ENCODE results near the gene XIRP1. TPM values are rescaled to one million over a fixed set of nuclear protein-coding genes. Genes with fewer than 3 reads are reported as not detected.
A peak's percentile ranks its signal among the peaks of the same experiment; 100 is the strongest.

The XIRP1 gene
- total and polyA plus RNA-seq, 2 donors (not counting 1 experiment from before 2014, with no cell fraction given), result 0.05 TPM; not detected in 1

DNA sequence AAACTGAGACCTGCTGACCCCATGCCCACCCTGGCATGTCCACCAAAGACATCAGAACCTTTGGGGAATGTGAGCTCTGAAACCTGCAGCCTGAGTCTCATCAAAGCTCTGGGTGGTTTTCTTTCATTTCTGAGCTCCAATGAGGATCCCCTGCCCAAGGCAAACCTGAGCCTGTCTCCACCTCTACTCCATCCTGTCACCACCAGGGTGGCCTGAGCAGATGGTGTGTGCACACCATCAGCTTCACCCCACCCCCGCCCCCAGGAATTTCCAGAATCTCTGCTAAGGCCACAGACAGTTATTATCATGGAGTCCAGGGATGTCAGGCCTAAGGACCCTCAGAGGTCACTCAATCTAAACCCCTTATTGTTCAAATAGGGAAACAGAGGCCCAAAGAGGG, 1.3 kb downstream of the XIRP1 start:
- no peaks in the 10 kb centered on the region for H3K79me2 ChIP-seq (ENCODE audit: control insufficient read depth, insufficient read depth, low read length)
- H3K9ac ChIP-seq (ENCODE audit: insufficient read depth, low read length), result no peak overlapping the region
- no peak overlapping the region for H2AFZ ChIP-seq (ENCODE audit: low read length)
- DNase-seq (ENCODE audit: low read depth in 2 of 2), result no peak
- H3K4me3 ChIP-seq (replicated peaks in 1 of 4; ENCODE audit: control extremely low read depth in 1 of 4, insufficient read depth in 1 of 4, low read depth in 3 of 4, low read length in 4 of 4), result no peak overlapping the region
- H3K36me3 ChIP-seq (ENCODE audit: control insufficient read depth, insufficient read depth, low read length), result no peaks in the 10 kb centered on the region
- H4K20me1 ChIP-seq (ENCODE audit: control insufficient read depth, extremely low read depth, insufficient read depth, low read length), result no peaks in the 10 kb centered on the region
- no peak overlapping the region for H3K27ac ChIP-seq (ENCODE audit: insufficient read depth, low read length)
- H3K4me1 ChIP-seq (ENCODE audit: control insufficient read depth, extremely low read depth, insufficient read depth, low read length), result no peaks in the 10 kb centered on the region
- H3K27me3 ChIP-seq (ENCODE audit: control insufficient read depth, insufficient read depth, low read length), result no peaks in the 10 kb centered on the region
- TF ChIP-seq, protein P1, sequence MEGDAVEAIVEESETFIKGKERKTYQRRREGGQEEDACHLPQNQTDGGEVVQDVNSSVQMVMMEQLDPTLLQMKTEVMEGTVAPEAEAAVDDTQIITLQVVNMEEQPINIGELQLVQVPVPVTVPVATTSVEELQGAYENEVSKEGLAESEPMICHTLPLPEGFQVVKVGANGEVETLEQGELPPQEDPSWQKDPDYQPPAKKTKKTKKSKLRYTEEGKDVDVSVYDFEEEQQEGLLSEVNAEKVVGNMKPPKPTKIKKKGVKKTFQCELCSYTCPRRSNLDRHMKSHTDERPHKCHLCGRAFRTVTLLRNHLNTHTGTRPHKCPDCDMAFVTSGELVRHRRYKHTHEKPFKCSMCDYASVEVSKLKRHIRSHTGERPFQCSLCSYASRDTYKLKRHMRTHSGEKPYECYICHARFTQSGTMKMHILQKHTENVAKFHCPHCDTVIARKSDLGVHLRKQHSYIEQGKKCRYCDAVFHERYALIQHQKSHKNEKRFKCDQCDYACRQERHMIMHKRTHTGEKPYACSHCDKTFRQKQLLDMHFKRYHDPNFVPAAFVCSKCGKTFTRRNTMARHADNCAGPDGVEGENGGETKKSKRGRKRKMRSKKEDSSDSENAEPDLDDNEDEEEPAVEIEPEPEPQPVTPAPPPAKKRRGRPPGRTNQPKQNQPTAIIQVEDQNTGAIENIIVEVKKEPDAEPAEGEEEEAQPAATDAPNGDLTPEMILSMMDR (conservative IDR thresholded peaks at IDR 0.05 in 1 of 2, IDR thresholded peaks at IDR 0.05 in 1 of 2; ENCODE audit: low read depth in 1 of 2, low read length in 2 of 2), result no peak
- no peak for TF ChIP-seq EZH2 (IDR thresholded peaks at IDR 0.05; ENCODE audit: low read length, missing control alignments)
- H3K9me3 ChIP-seq (ENCODE audit: control insufficient read depth, insufficient read depth, low read depth, low read length), result no peaks in the 10 kb centered on the region
- H3K4me2 ChIP-seq (ENCODE audit: extremely low read depth, insufficient read depth, low read length), result no peak overlapping the region

DNA sequence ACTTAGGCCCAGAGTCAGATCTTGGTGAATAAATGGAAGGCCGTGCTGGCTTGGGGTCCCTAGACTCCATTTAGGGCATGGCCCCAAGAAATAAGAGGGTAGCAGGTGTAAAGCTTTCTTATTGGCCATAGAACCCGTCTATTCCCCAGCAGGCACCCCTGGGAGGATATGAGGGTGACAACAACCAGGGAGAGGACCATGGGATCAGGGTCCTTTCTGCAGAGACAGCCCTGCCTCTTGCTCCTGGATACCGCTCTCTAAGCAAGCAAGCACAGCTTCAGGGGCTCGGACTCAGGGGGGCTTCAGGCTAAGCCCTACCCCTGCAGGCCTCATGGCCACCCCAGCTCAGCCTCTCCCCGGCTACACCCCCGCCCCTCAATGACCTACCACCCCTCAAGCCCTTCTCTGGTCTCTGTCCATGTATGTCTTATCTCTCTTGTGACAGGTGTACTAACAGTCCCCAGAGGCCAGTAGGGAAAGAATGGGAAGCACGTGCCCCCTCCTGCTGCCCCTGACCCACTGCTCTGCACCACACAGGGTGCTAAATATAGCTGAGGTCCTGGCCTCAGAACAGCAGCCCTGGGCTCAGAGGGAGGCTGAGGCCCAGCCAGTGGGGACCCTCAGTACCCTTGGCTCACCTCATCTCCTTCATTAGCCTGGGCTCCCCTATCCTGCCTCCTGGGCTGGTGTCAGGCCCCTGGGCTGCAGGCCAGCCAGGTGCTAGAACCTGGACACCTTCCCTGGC, 1.9 kb downstream of the XIRP1 start:
- Histone ChIP-seq H3K9ac (ENCODE audit: insufficient read depth, low read length) (no peak overlapping the region), H3K4me2 (ENCODE audit: extremely low read depth, insufficient read depth, low read length) (no peak overlapping the region)
- DNase-seq (ENCODE audit: low read depth in 2 of 2), result no peak

DNA sequence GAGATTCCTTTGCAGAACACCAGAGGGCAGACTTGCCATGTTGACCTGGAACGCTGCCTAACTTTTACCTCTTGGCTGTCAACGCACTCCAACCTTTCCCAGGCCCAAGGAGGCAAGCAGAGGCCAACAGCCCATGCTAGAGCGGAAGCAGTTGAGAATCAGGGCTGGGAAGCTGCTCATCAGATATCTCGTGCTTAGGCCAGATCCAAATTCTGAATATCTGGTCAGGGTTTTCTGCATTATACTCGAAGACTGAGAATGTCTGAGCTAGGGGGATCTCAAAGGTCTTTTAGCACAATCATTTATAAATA, 2.5 kb downstream of the XIRP1 start:
- Histone ChIP-seq H3K4me3 (replicated peaks in 1 of 4; ENCODE audit: control extremely low read depth in 1 of 4, insufficient read depth in 1 of 4, low read depth in 3 of 4, low read length in 4 of 4) (no peak overlapping the region), H3K36me3 (ENCODE audit: control insufficient read depth, insufficient read depth, low read length) (no peaks in the 10 kb centered on the region), H3K9ac (ENCODE audit: insufficient read depth, low read length) (no peak overlapping the region), H2AFZ (ENCODE audit: low read length) (no peak overlapping the region), H4K20me1 (ENCODE audit: control insufficient read depth, extremely low read depth, insufficient read depth, low read length) (no peaks in the 10 kb centered on the region), H3K79me2 (ENCODE audit: control insufficient read depth, insufficient read depth, low read length) (no peaks in the 10 kb centered on the region), H3K9me3 (ENCODE audit: control insufficient read depth, insufficient read depth, low read depth, low read length) (no peaks in the 10 kb centered on the region), H3K27ac (ENCODE audit: insufficient read depth, low read length) (no peak overlapping the region), H3K4me2 (ENCODE audit: extremely low read depth, insufficient read depth, low read length) (no peak overlapping the region), H3K4me1 (ENCODE audit: control insufficient read depth, extremely low read depth, insufficient read depth, low read length) (no peaks in the 10 kb centered on the region), H3K27me3 (ENCODE audit: control insufficient read depth, insufficient read depth, low read length) (no peaks in the 10 kb centered on the region)
- TF ChIP-seq EZH2 (IDR thresholded peaks at IDR 0.05; ENCODE audit: low read length, missing control alignments), result no peak
- TF ChIP-seq, protein P1 (conservative IDR thresholded peaks at IDR 0.05 in 1 of 2, IDR thresholded peaks at IDR 0.05 in 1 of 2; ENCODE audit: low read depth in 1 of 2, low read length in 2 of 2), result peak; percentile 68 to 77
- peak; percentile 42 to 62 for DNase-seq (ENCODE audit: low read depth in 2 of 2)

More for the DNA sequence above, 1.9 kb downstream of the XIRP1 start:
- TF ChIP-seq, protein P1 (conservative IDR thresholded peaks at IDR 0.05 in 1 of 2, IDR thresholded peaks at IDR 0.05 in 1 of 2; ENCODE audit: low read depth in 1 of 2, low read length in 2 of 2), result no peak
- TF ChIP-seq EZH2 (IDR thresholded peaks at IDR 0.05; ENCODE audit: low read length, missing control alignments), result no peak
- Histone ChIP-seq H3K9me3 (ENCODE audit: control insufficient read depth, insufficient read depth, low read depth, low read length) (no peaks in the 10 kb centered on the region), H3K4me1 (ENCODE audit: control insufficient read depth, extremely low read depth, insufficient read depth, low read length) (no peaks in the 10 kb centered on the region), H3K27ac (ENCODE audit: insufficient read depth, low read length) (no peak overlapping the region), H3K36me3 (ENCODE audit: control insufficient read depth, insufficient read depth, low read length) (no peaks in the 10 kb centered on the region), H2AFZ (ENCODE audit: low read length) (no peak overlapping the region), H3K27me3 (ENCODE audit: control insufficient read depth, insufficient read depth, low read length) (no peaks in the 10 kb centered on the region), H4K20me1 (ENCODE audit: control insufficient read depth, extremely low read depth, insufficient read depth, low read length) (no peaks in the 10 kb centered on the region), H3K4me3 (replicated peaks in 1 of 4; ENCODE audit: control extremely low read depth in 1 of 4, insufficient read depth in 1 of 4, low read depth in 3 of 4, low read length in 4 of 4) (no peak overlapping the region), H3K79me2 (ENCODE audit: control insufficient read depth, insufficient read depth, low read length) (no peaks in the 10 kb centered on the region)

Measured in fibroblast of lung (primary cell).